H1 (cell line): Measurements from ENCODE around the gene UBE2K.

Experiments used
- CBX8 ChIP-seq: fragments of 300-800, 300-1000 bp; sonication (generic); IDR thresholded peaks from 2 replicates; pipeline ENCODE4 v1.7.1; 2016; ENCODE audit warnings: low read depth, low read length, borderline replicate concordance
- CHD1 ChIP-seq: IDR thresholded peaks from 2 replicates; pipeline ENCODE4 v1.6.1; 2012; ENCODE audit warnings: low read depth, low read length, improper control_type of control experiment
- CREB1 ChIP-seq: IDR thresholded peaks from 2 replicates; pipeline ENCODE4 v1.6.1; 2012; ENCODE audit warnings: inconsistent platforms
- GABPA ChIP-seq: IDR thresholded peaks from 2 replicates; pipeline ENCODE4 v1.6.1; 2011; ENCODE audit warnings: mild to moderate bottlenecking, low read length, moderate library complexity, borderline replicate concordance; ENCODE audit not compliant: insufficient read depth
- POLR2A ChIP-seq, 2 experiments: IDR thresholded peaks; 1 replicate in 1 of 2; 2 replicates in 1 of 2; pipeline ENCODE4 v1.6.1; 2011; ENCODE audit warnings: low read depth in 2 of 2, low read length in 2 of 2, mild to moderate bottlenecking in 2 of 2; ENCODE audit errors: control extremely low read depth in 1 of 2
- SIN3A ChIP-seq, 2 experiments: IDR thresholded peaks in 1 of 2; conservative IDR thresholded peaks in 1 of 2; 2 replicates each; pipeline ENCODE4 v1.6.1; 2011 to 2012; ENCODE audit warnings: low read length in 2 of 2, improper control_type of control experiment in 1 of 2, low read depth in 1 of 2, mild to moderate bottlenecking in 1 of 2
- TAF1 ChIP-seq: IDR thresholded peaks from 2 replicates; pipeline ENCODE4 v1.6.1; 2011; ENCODE audit warnings: mild to moderate bottlenecking, low read depth, low read length
- TF ChIP-seq, protein P1 (sequence below), 3 experiments: IDR thresholded peaks; 1 replicate in 2 of 3; 2 replicates in 1 of 3; pipeline versions ENCODE4 v1.5.1 to v1.6.1; 2011; ENCODE audit warnings: low read length in 3 of 3, mild to moderate bottlenecking in 3 of 3, inconsistent platforms in 2 of 3, low read depth in 1 of 3, moderate library complexity in 1 of 3; ENCODE audit not compliant: insufficient read depth in 1 of 3; ENCODE audit errors: control extremely low read depth in 1 of 3
- TF ChIP-seq, protein P2 (sequence below): IDR thresholded peaks from 2 replicates; pipeline ENCODE4 v1.6.1; 2012; ENCODE audit warnings: low read length, inconsistent platforms

DNA sequence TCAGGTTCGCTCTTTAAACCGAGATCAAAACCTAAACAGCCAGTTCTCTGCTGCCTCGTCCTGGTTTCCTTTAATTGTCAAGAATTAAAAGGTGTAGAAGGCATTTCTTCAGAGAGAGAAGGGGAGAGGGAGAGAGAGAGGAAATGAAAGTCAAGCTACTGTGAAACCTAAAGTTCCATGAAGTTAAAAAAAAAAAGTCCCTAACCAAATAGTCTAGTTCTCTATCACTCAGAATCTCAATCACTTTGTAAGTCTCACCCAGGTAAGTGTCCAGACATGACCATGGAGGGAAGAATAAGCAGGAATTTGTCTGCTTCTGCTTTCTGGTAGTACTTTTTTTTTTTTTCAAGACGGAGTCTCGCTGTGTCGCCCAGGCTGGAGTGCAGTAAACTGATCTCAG is 40.5 kb upstream of the UBE2K start:
- TF ChIP-seq CREB1 (no peak), POLR2A (IDR thresholded peaks at IDR 0.05; ENCODE audit: control extremely low read depth in 1 of 2, low read depth in 2 of 2, low read length in 2 of 2) (no peak), SIN3A (conservative IDR thresholded peaks at IDR 0.05 in 1 of 2, IDR thresholded peaks at IDR 0.05 in 1 of 2; ENCODE audit: low read depth in 1 of 2, low read length in 2 of 2) (no peak), TAF1 (no peak), GABPA (no peak), CBX8 (no peak), CHD1 (no peak)
- TF ChIP-seq, protein P1, sequence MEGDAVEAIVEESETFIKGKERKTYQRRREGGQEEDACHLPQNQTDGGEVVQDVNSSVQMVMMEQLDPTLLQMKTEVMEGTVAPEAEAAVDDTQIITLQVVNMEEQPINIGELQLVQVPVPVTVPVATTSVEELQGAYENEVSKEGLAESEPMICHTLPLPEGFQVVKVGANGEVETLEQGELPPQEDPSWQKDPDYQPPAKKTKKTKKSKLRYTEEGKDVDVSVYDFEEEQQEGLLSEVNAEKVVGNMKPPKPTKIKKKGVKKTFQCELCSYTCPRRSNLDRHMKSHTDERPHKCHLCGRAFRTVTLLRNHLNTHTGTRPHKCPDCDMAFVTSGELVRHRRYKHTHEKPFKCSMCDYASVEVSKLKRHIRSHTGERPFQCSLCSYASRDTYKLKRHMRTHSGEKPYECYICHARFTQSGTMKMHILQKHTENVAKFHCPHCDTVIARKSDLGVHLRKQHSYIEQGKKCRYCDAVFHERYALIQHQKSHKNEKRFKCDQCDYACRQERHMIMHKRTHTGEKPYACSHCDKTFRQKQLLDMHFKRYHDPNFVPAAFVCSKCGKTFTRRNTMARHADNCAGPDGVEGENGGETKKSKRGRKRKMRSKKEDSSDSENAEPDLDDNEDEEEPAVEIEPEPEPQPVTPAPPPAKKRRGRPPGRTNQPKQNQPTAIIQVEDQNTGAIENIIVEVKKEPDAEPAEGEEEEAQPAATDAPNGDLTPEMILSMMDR (IDR thresholded peaks at IDR 0.05; ENCODE audit: control extremely low read depth in 1 of 3, insufficient read depth in 1 of 3, low read depth in 1 of 3, low read length in 3 of 3) = no peak
- TF ChIP-seq, protein P2, sequence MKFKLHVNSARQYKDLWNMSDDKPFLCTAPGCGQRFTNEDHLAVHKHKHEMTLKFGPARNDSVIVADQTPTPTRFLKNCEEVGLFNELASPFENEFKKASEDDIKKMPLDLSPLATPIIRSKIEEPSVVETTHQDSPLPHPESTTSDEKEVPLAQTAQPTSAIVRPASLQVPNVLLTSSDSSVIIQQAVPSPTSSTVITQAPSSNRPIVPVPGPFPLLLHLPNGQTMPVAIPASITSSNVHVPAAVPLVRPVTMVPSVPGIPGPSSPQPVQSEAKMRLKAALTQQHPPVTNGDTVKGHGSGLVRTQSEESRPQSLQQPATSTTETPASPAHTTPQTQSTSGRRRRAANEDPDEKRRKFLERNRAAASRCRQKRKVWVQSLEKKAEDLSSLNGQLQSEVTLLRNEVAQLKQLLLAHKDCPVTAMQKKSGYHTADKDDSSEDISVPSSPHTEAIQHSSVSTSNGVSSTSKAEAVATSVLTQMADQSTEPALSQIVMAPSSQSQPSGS = no peak
